Tongue (tissue), 2 donors: ENCODE measurements around the gene SNX10. TPM values are rescaled to one million over a fixed set of nuclear protein-coding genes. Genes with fewer than 3 reads are reported as not detected.

Experiments used
- DNase-seq: peaks from one replicate; pipeline ENCODE4 v3.0.0-alpha.2; 2015
- total RNA-seq: library from RNA; depleted of rRNA; stranded (reverse); fragments of >200 nt; gene quantifications from one replicate; pipeline ENCODE4 v1.2.3, GENCODE V29; 2014

Gene SNX10
- total RNA-seq, 1 donor from 2014 or later: 3.4 TPM

DNA sequence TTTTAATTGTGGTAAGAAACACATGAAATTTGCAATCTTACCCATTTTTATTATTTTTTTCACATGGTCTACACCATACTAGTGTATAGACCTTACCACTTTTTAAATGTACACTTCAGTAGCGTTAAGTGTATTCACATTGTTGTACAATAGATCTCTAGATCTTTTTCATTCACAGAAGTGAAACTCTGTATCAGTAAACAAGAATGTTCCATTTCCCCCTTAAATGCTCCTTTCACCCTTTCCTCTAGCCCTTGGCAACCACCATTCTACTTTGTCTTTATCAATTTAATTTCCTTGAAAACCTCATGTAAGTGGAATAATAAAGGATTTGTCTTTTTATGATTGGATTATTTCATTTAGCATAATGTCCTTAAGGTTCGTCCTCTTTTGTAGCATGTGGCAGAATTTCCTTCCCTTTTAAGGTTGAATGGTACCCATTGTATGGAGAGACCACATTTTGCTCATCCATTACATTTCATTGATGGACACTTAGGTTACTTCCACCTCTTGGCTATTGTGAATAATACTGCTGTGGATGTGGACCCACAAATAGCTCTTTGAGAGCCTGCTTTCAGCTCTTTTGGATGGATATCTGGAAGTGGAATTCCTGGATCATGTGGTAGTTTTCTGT, 45.7 kb downstream of the SNX10 start:
- no peak for DNase-seq

DNA sequence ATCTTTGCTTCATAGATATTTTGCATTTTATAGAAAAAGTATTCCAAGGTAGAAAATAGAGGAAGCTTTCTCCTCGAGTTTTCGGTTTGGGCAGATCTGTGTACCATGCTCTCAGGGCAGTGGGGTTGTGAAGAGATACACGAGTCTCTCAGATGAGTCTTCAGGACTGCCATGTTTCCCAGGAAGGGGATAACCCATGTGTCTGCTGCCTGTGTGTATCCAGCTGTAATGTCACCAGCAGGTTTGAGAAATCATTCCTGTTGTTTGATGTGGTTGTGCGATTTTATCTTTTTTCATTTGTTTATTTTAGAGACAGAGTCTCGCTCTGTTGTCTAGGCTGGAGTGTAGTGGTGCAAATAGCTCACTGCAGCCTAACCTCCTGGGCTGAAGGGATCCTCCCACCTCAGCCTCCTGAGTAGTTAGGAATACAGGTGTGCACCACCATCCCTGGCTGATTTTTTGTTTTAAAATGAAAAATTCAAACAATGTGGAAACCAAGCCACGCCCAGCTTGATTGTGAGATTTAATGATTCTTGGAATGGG, 48.9 kb downstream of the SNX10 start:
- no peak for DNase-seq

DNA sequence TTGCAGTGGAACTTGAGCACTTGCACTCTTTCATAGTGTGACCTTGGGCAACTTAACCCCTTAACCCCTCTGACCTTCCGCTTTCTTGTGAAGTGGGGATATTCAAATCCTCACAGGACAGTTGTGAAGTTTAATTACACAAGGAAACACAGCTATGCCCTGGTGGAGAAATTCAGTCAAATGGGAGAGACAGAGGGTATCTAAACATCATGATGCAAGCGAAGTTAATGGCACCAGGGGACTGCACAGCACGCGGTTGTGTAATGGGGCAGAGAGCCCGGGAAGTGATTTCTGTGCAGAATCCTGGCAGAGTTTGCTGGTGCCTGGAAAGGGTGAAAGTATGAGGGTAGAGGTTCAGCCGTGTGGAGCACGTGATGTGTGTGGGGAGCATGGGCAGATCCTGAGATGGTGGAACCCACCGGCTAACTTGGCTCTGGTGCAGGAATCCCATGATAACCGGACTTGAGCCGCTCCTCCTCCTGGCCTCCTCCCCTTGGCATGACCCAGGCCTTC, 51.7 kb downstream of the SNX10 start:
- no peak for DNase-seq

GRCh38 chr7:26343837-26344236, 52.2 kb downstream of the SNX10 start:
- no peak for DNase-seq

- no peak for DNase-seq
These were observed 53.5 kb downstream of the SNX10 start for GRCh38 chr7:26345202-26345601.

DNA sequence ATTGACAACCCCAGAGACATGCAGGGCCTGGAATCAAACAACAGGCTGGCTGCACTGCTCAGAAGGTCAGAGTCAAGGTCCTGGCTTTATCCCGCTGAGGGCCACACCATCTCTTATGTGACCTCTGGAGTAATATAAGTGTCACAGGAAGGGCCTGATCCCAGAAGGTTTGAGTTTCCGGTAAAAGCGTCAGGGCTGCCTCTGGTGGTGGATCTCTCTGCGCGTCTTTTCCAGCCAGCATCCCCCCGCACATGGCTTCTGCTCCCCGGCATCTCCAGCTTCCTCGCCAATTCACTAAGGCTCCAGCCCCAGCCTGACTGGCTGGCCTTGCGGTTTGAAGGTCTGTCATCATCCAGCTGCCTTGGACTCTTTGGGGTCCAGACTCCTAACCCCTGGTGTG, 54.2 kb downstream of the SNX10 start:
- no peak for DNase-seq

- no peak for DNase-seq
These were observed 55.0 kb downstream of the SNX10 start for GRCh38 chr7:26346611-26347203.

DNA sequence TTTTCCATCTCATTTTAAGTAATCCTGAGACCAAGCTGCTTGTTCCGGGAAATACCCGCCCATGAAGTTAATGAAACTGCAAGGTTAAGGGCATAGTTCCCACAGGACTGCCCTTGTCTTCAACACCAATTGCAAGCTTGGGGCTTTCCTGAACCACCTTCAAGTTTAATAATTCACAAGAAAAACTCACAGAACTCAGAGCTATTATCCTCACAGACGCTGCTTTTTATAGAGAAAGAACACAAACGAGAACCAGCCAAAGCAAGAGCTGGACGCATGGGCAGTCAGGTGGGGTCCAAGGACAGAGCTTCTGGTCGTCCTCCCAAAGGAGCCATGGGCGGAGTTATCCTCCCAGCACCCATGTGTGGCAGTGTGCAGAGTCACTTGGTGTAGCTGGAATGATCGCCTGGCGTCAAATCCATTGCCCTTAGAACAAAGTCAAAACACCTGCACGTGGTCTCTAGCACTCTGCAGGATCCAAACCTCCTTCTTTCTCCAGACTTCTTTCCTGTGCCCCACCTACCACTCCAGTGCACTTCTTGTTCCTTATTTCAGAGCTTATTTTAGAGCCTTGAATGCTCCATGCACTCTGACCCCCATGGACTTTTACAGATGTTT, 56.7 kb downstream of the SNX10 start:
- no peak for DNase-seq

DNA sequence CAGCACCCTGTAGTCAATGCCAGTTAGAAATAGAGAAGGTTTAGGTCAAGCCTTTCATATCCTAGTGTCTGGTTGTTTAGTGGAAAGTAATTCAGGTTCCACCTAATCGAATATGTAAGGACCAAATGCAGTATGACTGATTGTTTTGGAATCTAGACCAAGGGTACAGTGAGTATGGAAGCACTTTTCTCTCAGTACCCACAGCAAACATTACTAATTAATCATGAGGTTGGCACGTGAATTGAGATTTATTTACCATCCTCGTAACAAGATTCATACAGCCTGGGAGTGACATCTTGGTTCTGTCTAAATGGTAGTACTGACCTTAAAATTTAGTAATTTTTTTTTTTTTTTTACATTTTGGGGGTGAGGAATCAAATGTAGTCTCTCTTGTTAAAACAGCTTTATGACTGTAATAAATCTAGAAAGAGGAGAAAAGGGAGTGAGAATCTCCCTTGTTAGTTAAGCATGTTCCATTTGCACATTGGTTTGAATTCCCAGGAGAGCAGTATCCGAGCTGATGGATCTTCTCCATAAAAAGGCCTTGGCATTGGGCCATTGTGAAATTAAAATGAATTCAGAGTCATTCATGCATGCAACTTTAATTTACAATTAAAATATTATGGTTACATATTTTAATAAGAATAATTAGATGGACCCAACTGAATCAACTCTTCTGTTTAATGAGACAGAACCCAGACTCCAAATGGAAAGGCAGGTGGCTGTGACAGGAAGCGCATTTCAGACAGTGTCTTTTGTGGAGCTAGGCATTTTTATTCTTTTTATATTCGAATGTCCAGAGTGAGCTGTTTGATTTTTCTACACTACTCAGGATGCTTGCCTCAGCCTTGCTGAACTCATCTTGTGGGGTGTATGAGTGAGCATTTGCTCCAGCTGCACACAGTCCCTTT, 57.6 kb downstream of the SNX10 start:
- no peak for DNase-seq

- no peak for DNase-seq
These were observed 59.5 kb downstream of the SNX10 start for GRCh38 chr7:26351171-26351570.

- no peak for DNase-seq
These were observed 64.6 kb downstream of the SNX10 start for GRCh38 chr7:26356229-26356628.

DNA sequence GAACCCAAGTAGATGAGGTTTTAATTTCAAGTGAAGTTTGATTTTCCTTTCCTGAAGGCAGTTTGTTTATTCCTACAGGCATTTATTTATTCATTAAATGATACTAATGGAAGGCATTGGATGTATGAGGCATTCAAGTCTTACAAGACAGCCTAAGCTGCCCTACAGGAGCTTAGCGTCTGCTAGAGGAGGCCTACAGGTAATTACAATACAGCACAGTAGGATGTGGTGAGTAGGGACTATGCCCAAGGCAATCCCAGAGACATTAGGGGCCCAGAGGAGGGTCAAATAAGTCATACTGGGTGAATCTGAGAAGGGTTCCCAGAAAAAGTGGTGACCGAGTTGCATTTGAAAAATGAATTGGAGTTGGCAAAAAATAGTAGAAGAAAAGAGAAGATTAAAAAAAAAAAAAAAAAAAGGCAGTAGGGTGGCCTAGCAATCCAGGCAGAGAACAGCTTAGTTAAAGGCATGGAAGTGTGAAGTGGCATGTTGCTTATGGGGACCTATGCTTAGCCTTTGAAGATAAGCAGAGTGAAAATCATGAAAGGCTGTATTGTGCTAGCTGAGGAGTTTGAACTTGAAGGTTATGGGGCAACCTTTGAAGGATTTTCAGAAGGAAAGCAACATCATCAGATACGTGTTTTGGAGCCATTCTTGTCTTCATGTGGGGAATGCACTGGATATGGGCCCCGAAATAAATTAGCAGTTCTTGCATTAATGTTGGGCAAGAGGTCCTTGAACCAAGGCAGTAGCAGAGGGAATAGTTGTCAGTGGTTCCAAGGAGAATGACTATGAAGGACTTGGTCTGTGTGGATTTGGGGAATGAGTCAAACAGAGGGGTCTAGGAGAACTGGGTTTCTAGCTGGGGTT, 65.5 kb downstream of the SNX10 start:
- no peak for DNase-seq

DNA sequence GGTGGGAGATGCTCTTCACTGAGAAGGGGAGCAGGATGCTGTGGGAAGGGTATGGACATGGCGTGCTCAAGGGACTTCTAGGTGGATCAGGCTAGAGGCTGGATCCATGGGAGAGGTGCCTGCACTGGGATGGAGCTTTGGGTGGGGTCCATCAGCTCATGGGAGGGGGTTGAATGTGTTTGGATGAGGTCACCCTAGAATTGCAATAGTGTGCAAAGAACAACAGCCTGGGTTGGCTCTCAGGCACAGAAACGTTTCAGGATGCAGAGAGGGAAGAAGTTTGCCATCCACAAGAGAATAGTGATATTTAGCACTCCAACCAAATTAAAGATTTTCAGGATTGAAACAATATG, 66.1 kb downstream of the SNX10 start:
- no peak for DNase-seq

GRCh38 chr7:26360650-26361049, 69.0 kb downstream of the SNX10 start:
- no peak for DNase-seq

DNA sequence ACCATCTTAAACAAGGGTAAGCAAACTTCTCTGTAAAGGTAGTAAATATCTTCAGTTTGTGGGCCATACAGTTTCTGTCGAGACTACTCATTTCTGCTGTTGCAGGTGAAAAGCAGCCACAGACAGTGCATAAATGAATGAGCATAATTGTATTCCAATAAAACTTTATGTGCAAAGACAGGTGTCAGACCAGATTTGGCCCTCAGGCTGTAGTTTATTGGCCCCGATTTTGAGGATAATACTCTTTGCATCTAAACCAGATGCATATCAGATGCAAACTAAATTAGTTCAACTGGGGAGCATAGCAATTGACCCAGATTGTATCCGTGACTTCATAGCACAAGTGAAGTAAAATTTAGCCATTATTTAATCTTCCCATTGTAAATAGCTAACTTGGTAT, 70.0 kb downstream of the SNX10 start:
- DNase-seq: no peak

DNA sequence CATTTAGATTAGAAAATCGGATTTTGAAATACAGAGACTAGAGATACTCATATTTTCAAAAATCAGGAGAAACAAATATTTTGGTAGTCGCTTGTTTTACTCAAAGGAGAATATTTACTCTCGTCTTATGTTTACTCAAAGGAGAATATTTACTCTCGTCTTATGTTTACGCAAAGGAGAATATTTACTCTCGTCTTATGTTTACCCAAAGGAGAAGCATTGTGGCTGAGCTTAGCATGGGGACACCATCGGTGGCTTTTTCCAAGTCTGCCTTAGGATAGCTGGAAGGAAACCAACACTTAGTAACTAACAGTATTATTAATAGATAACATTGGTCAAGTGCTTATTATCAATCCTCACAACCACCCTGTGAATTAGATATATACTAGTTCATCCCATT, 71.8 kb downstream of the SNX10 start:
- DNase-seq: no peak

GRCh38 chr7:26365077-26365900, 73.6 kb downstream of the SNX10 start:
- peak; percentile 90 for DNase-seq

DNA sequence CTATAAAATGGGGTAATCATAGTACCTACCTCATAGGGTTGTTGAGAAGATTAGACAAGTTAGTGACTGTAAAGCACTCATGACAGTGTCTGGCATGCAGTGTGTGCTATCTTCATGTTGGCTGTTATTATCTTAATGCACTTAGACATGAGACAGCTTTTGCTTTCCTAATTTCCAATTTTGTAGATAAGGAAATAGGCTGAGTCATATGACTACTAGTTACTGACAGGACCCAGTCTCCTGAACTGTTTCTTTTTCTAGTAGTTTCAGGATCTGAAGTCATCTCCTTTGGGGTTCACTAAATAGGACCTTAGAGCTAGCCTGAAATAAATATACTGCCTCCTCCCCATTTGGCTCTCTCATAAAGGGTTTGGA, 74.2 kb downstream of the SNX10 start:
- DNase-seq: no peak

DNA sequence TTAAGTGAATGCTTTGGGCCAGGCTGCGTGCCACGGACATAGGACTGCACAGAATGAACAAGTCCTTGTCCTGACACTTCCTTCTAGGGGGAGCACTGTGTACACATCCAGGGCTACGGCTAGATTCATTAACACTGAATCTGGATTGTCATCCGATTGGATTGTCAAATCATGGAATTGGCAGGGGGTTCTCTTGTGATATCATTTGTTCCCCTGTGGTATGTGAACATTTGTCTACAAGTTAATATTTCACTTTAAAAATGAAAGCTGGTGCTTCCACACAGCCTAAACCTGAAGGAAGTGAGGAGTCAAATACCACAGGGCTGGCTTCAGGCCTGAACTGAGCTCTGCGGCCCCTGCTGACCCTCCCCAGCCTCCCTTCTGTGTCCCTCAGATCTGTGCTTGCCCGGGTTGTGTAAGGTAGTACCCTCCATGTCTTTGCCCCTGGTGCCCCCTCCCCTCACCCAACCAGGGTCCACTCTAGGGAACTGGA, 75.6 kb downstream of the SNX10 start:
- no peak for DNase-seq

DNA sequence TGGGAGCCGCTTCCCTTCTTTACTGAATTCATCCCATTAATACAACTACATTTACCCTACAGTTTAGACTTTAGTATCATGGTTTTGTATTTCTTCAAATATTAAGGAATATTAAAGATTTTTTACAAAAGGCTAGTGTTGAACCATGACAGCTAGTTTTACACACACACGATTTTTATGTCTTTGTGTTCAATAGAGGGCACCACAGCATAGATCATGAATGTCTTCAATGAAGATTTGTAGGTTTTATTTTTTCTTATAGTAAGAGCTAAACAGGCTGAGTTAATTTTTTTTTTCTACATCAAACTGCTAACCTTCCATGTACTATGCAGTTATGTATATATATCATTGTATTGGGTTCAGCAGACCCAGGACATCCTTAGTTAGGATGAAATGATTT, 76.9 kb downstream of the SNX10 start:
- DNase-seq: peak; percentile 20
